Choroid plexus epithelial cell (primary cell): ENCODE data around the gene ANKRD60.

Source experiments
- DNase-seq: peaks from one replicate; pipeline ENCODE4 v3.0.0-alpha.2; 2010; ENCODE audit warnings: low read depth
- H3K4me3 ChIP-seq: 2 replicates; pipeline ENCODE4 v1.5.1; 2011; ENCODE audit warnings: low read depth, mild to moderate bottlenecking, control low read depth, low read length, moderate library complexity
- TF ChIP-seq, protein P1 (sequence below): conservative IDR thresholded peaks from 2 replicates; pipeline ENCODE4 v1.5.1; 2011; ENCODE audit warnings: low read depth, mild to moderate bottlenecking, control low read depth, inconsistent platforms, low read length, moderate library complexity

ANKRD60 gene

DNA sequence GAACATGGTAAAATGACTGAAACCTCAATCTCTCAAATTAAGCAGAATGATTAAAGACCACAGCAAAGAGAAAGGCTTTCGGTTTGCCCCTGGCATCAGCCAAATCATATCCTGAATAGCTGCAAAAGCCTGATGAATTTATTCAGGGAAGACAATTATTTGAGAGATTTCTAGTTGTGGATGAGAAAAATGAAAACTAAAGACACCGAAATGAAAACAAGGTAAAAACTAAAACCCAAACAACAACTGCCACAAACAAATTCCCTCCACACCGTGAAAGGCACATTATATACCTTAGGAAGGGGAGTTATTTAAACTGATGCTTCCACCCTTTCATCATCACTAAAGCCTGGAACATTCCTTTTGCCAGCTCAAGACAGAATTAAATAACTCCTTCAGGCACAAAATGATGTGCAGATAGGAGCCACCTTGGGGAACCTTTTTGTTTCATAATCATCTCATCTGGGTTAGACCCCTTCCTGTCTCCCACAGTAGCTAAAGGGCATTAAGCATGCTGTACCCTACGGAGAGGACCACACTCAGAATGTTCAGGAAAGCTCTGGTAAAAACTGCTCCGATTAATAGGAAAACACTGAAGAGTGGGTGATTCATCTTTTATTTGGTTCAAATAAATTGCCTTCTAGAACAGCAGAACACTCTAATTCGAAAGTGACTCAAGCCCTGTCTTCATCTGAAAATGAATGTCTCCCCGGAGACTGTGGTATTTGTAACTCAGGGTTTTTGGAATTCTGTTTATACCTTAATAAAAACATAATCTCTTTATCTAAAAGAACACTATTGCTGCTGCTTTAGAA, 9.1 kb upstream of the ANKRD60 start:
- H3K4me3 ChIP-seq, result no peak overlapping the region
- TF ChIP-seq, protein P1, sequence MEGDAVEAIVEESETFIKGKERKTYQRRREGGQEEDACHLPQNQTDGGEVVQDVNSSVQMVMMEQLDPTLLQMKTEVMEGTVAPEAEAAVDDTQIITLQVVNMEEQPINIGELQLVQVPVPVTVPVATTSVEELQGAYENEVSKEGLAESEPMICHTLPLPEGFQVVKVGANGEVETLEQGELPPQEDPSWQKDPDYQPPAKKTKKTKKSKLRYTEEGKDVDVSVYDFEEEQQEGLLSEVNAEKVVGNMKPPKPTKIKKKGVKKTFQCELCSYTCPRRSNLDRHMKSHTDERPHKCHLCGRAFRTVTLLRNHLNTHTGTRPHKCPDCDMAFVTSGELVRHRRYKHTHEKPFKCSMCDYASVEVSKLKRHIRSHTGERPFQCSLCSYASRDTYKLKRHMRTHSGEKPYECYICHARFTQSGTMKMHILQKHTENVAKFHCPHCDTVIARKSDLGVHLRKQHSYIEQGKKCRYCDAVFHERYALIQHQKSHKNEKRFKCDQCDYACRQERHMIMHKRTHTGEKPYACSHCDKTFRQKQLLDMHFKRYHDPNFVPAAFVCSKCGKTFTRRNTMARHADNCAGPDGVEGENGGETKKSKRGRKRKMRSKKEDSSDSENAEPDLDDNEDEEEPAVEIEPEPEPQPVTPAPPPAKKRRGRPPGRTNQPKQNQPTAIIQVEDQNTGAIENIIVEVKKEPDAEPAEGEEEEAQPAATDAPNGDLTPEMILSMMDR, result no peak
- DNase-seq, result peak; percentile 63

DNA sequence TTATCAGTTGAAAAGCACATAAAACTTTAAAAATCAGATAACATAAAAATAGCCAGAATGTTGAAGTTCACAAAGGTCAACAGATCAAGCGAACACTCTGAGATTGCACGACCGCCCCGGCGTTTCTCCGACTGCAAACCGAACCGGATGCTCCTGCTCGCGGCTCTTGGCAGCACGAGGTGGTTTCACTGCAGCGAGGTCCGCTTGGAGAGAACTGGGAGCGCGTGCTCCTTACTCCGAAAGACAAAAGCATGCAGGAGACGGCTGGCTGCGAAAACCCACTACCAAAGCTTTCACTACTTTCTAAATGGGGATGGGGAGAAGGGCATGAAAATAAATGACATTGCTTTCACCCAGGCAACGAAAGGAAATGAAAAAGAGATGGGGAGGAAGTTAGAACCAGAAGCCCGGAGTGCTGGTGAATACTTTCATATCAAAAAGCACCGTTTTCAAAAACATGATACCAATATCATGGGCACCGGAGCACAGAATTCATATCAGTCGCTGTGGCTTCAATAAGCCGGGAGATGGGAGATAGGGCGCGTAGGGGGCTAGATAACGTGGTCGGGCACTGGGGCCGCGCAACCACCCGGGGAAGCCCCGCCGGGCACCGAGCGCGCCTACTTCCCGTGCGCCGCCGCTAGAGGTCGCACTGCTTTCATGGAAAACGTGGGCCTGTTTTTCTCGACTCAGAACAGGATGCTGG, 8.3 kb upstream of the ANKRD60 start:
- peak; percentile 74 for DNase-seq
- TF ChIP-seq, protein P1, result peak; percentile 91
- H3K4me3 ChIP-seq, result peak overlapping the region; percentile 62

DNA sequence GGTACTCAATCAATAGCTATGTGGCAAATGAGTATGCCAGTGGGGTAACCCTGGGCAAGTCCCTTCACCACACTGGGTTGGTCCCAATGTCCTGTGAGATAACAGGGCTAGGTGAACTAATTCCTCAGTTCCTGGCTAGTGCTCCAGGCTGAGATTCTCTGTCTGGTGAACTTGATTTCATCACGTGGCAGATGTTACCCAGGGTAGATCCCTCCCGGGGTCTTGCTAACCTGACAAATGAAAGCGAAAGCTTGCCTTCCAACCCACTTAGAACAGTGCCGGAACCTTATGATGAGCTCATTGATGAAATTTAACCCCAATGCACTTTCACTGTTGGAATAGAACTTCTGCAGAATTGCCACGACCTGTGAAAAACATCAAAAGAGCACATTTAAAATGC, 6.6 kb upstream of the ANKRD60 start:
- no peak overlapping the region for H3K4me3 ChIP-seq
- TF ChIP-seq, protein P1, result no peak
- DNase-seq, result no peak

GRCh38 chr20:58233881-58234528, 5.6 kb upstream of the ANKRD60 start:
- no peak for DNase-seq
- TF ChIP-seq, protein P1, result peak; percentile 88
- H3K4me3 ChIP-seq, result no peak overlapping the region

GRCh38 chr20:58233393-58233792, 4.9 kb upstream of the ANKRD60 start:
- TF ChIP-seq, protein P1, result no peak
- DNase-seq, result no peak
- no peak overlapping the region for H3K4me3 ChIP-seq

DNA sequence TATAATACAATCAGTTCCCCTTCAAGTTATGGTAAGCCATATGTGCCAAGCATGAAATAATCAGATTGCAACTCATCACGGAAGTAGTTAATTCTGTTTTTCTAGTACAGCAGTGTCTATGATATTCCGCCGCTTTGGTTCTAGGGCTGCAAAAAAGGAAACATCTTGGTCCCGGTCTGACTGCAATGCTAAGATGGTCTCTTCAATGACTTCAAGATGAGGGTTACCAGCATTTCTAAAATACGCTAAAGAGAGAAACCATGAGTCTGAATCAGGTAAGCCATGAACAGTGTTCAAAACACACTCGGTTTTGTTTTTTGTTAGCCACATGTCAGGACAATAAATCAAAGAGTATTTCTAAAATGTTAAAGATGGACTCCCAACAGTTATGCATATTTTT, 3.2 kb upstream of the ANKRD60 start:
- DNase-seq, result no peak
- TF ChIP-seq, protein P1, result no peak
- H3K4me3 ChIP-seq, result no peak overlapping the region
